Measurements from ENCODE around the gene MYOM1.

DNA sequence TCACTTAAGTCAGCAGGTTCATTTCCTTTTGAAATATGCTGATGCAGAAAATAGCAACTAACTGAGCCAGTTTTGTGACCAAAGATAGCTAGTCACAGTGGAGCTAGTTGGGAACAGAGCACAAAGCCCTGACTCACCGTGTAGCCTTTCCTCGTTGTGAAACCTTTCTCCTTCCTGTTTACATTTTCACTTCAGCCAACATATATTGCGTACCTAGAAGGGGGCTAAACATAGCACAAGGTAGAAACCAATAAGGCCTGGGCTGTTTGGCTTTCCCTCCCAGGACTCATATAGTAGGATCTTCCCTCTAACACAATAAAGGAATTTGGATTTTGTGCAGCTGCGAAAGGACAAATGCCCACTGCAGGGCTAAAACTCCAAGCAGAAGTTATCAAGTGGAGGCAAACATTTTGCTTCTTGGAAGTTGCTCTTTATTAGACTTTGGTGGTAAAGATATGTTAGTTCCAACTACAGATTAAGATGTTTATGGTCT is 182.3 kb downstream of the MYOM1 start:
- TF ChIP-seq, protein P1, sequence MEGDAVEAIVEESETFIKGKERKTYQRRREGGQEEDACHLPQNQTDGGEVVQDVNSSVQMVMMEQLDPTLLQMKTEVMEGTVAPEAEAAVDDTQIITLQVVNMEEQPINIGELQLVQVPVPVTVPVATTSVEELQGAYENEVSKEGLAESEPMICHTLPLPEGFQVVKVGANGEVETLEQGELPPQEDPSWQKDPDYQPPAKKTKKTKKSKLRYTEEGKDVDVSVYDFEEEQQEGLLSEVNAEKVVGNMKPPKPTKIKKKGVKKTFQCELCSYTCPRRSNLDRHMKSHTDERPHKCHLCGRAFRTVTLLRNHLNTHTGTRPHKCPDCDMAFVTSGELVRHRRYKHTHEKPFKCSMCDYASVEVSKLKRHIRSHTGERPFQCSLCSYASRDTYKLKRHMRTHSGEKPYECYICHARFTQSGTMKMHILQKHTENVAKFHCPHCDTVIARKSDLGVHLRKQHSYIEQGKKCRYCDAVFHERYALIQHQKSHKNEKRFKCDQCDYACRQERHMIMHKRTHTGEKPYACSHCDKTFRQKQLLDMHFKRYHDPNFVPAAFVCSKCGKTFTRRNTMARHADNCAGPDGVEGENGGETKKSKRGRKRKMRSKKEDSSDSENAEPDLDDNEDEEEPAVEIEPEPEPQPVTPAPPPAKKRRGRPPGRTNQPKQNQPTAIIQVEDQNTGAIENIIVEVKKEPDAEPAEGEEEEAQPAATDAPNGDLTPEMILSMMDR (conservative IDR thresholded peaks at IDR 0.05; ENCODE audit: low read length): no peak
- no peak for TF ChIP-seq EZH2phosphoT487 (IDR thresholded peaks at IDR 0.05; ENCODE audit: borderline replicate concordance, low read depth, low read length)
